Activated CD8-positive, alpha-beta memory T cell treated with anti-CD3 and anti-CD28 coated beads for 24 hours (primary cell): Measurements from ENCODE around the gene ARHGAP24.

Source experiments
- DNase-seq: peaks from one replicate; pipeline ENCODE4 v3.0.0-alpha.2; 2020

The ARHGAP24 gene

DNA sequence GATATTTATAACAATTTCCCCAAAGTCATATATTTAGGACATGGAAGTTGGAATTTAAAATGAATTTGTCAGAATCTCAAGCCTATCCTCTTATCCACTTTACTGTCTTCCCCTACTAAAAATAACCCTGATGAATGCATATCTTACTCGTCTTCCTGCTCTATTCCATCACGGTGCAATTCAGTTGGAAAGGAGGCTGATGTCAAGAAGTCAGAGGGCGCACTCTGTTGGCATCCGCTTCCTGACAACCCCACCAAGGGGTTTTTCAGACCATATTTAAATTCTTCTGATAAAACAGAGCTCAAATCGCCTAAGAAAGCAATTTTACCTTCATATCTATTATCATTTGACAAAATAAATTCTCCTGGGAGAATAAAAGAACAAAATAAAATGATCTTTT, 233.5 kb downstream of the ARHGAP24 start:
- DNase-seq = no peak

DNA sequence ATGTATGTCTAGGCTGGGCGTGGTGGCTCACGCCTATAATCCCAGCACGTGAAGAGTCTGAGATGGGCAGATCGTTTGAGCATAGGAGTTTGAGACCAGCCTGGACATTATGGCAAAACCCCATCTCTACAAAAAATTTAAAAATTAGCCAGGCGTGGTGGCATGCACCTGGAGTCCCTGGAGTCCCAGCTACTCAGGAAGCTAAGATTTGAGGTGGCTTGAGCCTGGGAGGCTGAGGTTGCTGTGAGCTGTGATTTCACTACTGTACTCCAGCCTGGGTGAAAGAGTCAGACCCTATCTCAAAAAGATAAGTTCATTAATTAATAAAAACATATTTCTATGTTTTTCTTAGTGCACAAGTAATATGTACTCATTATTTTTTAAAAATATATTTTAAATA, 238.1 kb downstream of the ARHGAP24 start:
- no peak for DNase-seq

DNA sequence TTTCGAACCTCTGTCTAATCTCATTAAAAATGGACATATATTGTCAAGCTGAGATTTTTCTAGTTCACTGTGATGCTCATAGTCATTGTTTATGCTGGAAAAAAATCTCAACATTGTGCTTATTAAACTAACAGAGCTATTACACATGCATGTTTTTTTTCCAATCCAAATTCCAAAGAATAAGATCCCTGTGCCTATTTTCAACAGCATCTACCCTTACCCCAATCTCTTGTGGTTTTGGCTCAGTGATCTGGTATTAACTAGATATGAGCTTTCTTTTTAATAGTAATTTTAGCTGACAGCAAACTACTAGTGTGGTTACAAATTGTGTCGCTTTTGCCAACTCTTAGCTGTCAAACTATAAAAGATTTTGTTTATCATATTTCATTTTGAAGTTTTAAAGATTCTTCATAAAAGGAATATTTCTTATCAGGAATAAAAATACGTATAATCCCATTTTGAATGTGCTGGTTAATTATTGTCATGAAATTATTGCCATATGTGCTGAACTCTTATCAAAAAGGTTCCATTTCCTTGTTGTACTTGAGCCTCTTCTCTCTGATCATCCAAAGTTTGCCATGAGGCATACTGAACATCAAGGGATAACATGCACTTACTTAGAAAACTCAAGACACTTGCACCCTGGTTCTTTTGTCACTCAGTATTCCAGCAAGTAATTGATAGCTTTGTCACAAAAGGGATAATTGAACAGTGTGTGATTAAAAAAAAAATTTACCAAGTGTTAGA, 241.2 kb downstream of the ARHGAP24 start:
- no peak for DNase-seq

DNA sequence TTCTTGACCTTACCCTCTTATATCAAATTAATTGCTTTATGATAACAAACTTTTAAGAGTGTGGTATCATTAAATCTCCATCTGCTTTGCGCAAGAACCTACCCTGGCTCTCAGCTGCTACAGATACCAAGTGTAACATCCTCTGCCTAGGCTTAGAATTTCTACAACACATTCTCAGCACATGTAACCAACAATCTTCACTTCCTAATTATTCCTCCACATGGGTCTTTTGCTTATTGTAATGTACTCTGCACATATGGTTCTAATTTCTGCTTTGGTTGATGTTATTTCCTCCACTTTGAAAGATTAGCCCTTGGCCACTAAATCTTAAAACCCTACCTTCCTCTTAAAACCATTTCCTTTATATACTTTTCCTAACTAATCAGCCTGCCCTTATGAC, 242.4 kb downstream of the ARHGAP24 start:
- no peak for DNase-seq

DNA sequence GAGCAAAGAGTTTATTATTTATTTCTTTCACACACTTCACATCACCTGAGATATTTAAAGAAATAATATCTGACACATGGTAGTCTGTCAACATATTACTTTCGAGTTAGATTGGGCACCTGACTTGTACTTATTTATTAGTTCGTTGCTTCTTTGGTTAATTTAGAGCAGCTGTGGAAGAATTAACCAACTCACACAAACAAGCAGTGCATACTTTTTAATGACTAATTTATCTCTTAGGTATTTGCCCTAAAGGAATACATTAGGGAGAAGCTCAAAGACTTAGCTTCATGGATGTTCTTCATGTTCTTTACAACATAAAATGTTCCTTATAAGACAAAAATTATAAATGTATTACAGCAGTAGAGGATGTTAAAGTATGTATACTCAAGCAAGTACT, 242.9 kb downstream of the ARHGAP24 start:
- no peak for DNase-seq

DNA sequence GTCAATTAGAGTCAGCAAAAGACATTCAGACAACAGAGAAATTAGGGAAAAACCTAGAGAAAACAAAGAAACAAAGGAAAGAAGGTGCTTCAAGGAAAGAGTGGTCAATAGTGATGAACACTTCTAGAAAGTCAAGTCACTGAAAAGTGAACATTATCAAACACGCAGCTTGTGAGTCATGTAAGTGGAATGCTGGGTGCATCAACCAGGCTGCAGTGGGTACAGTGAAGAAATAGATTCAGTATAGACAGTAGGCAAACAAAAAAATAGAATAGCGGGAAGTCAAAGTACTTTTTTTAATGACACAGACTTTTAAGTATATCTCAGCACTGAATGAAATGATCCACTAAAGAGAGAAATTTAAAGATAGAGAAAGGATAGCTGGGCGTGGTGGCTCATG, 245.8 kb downstream of the ARHGAP24 start:
- no peak for DNase-seq

DNA sequence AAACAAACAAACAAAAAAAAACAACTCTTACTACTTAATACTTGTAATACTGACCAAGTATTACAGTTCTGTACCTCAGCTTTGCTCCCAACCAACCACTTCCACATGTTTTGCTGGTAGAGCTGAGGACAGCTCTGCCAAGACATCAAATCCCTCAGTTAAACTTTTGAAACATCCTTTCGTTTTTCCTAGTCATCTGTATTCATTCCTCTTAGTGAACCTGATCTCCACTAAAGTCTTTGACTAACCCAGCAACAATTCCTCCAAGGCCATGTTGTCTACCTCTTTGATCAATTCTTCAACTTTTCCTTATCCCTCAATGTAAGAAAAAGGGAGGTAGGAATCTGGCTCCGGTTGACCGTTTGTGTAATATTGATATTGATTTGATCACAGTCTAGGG, 247.5 kb downstream of the ARHGAP24 start:
- no peak for DNase-seq

DNA sequence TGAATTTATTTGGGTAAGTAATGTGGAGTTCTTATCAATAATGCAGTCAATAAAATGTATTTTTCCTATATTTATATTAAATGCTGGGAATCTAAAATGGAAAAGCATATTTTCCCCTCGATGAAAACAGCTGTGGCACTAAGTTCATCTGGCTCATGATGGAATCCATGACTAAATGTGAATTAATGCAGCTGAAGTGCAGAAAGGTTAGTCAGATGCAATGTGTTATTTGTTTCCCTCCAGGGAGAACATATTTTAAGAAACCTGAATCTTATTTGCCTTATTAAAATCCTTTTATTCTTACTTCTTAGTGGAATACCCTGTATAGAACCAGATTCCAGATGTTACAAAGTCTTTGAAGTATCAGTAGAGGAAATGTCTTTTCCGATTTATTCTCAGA, 247.9 kb downstream of the ARHGAP24 start:
- DNase-seq = no peak

DNA sequence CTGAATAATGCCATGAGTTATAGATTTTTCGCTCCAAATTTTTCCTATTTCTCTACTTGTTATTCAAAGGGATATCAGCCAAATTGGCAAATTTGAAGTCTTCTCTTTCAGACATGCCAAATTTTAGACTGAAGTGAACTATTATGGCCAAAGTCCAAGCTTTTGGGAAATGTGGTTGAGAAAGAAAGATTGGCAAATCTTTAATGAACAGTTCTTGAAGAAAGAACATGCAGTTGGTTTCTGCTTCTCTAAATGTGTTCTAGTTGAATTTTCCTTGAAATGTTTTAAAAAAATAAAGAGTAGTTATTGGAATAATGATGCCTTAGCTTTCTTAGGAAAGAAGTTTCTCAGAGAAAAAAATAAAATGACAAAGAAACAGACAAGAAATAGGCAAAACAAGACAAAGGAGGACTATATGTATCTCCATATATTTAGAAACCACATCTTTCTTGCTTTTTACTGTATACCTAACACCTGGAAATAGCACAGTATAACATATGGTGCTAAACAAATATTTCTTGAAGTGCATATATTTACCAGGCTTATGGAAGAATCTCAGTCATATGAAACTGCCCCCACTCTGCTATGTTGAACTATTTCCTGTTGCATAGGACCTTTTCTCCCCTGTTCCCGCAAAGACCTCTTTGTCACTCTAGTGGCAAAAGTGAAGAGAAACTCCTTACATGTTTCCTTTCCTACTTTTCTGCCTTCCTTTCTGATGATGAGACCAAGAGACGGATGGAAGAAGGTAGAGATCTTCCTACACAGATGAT, 250.0 kb downstream of the ARHGAP24 start:
- DNase-seq = no peak

DNA sequence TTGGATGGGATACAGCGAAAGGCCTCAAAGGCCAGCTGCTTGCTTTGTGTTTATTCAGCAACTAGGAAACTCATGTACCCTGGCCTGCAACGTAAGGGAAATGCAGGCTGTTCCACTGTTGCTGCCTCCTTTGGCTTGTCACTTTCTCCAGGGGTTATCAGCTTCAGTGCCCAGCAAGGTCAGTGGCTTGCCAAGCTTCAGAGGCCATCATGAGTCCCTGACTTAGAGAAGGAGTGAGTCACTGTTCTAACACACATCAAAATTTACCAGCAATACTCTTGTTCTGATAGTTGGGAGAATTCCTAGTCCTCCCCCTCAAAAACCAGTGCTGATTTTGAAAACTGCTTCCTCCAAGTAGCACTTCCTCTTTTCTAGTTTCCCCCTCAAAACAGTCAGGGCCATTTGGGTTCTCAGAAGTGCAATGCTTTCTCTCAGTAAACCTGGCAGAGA, 250.8 kb downstream of the ARHGAP24 start:
- no peak for DNase-seq

DNA sequence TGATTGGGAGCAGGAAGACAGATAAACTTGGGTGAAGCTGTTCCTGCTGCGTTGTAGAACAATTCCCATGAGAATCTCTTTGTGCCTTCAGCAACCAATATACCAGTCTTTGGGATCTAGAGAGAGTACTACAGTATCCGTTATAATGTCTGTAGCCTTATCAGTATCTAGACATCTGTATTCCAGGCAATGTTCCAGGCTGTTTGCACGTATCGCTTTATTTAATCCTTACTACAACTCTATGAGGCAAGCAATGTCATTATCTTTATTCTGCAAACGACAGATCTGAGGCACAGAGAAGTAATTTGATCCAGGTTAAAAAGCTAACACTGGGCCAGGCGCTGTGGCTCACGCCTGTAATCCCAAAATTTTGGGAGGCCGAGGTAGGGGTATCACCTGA, 251.6 kb downstream of the ARHGAP24 start:
- no peak for DNase-seq

DNA sequence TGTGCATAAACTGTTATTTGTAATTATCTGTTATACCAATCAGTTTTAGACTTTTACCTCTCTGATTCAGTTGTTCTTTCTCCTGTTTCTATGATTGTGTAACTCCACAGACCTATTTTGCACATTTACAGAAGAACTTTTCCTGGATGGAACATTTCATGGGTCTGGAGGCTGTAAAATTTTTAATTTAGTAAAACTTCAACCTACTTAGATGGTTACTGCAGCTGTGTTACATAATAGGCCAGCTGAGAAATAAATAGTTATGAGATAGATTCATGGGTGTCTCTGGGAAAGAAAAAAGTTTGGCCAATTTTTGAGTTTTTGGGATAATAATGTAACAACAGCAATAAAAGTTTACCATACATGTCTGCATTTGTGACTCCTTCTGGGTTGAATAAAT, 253.5 kb downstream of the ARHGAP24 start:
- no peak for DNase-seq

DNA sequence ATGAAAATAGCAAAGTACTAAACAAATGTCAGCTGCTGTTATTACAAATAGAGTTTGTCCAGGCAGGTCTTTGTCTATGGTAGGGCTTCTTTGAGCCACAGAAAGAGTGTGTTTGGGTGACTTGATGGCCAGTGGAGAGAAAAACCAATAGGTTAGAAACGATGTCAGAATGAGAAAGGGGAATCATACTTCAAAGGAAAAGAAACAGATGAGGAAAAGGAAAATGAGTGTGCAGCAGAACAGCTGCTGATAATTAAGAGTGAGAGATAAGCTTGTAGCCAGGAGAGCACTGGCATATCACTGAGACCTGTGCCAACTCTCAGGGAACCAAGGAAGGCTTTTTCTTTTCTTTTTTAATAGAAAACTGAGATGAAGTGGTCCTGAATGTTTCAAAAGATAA, 257.2 kb downstream of the ARHGAP24 start:
- no peak for DNase-seq

DNA sequence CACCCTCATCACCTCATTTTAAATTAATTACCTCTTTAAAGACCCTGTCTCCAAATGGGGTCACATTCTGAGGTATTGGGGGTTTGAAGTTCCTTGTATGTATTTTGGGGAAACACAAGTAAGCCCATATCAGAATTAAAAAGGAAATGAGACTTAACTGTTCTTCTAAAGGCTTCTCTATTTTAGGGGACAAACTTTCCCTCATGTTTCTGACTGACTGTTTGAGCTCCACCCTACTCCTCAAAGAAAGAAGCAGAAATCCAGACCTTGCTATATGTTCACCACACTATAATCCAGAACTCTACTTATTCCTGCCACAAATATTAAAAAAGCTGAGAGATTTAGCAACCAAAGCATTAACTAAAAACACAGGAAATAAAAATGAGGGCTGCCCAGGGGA, 258.8 kb downstream of the ARHGAP24 start:
- DNase-seq = no peak

DNA sequence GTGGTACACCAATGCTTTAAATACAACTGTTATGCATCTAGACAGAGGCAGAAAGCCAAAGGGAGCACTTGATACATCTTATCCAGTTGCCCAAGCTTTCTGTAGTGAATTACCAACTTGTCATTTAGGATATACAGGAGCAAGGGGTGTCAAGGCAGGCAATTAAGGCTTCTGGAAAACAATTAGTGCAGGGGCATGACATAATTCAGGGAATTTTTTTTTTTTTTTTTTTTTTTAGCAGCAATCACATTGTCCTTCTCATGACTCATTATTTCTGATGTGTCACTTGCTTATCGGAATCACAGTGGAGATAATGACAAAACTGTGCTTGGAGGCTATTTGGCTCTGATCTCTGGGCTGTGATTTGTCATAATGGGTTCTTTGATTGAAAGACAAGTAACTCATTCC, 259.5 kb downstream of the ARHGAP24 start:
- no peak for DNase-seq

DNA sequence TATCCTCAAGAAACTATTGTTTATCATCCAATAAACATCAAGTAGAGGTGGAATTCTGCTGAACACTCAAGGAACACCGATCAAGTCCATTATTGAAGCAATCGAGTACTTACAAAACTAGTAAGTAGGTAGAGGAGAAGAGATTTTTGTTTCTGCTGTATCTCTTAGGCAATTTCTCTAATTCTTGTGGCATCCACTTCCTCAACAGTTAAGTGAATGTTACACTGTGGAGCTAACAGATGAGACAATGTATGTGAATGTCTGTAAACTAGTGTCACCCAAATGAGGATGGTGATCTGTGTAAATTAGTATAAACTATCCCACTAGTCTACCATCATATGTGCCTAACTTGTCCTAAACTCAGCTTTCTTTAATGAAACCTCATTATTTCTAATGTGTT, 261.6 kb downstream of the ARHGAP24 start:
- no peak for DNase-seq

DNA sequence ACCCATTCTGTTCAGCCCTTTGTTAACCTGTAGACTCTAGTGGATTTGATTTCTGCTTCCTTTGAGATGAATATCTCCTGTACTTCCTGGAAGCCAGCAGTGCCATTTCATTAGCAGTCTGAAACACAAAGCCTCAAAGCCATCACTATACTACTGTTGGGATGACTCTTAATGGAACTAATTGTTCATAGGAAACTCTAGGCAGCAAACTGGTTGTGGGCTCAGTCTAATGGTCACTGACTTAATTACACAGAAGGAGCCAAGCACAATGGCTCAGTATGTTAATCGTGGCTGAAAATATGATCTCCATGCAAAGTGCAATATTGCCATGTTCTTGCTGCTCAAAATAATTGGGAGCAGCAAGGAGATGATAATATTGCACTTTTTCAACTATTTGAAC, 262.3 kb downstream of the ARHGAP24 start:
- DNase-seq = no peak

DNA sequence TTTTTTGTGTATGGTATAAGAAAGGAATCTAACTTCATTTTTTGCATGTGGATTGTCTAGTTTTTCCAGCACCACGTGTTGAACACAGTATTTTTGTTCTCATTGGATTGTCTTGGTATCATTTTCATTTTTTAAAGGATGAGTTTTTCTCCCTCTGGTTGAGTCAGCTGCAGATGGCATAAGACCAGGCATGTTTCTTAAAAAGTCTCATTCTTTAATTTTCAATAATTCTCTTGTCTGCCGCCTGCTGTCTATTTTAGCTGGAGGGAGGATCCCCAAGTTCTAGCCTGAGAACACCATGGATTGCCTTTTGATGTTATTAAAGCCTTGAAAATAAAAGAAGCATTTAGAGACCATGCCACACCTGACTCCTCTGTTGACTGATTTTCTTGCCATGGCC, 263.8 kb downstream of the ARHGAP24 start:
- DNase-seq = no peak

DNA sequence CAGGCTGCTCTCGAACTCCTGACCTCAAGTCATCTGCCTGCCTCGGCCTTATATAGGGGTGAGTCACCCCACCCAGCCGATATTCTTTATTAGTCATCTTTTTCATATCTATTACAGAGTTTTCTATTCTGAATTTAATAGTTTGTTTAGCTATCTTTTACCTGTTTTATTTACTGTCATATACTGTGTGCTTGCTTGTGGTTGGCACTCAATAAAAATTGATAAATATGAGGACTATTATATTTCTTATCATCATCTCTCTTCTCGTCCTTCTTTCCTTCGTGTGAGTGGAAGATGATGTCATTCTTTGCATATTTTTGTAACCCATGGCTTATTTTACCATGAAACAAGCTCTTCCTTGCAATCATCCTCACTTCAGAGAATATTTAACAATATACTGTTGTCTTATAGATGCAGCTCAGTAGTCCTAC, 265.5 kb downstream of the ARHGAP24 start:
- no peak for DNase-seq

DNA sequence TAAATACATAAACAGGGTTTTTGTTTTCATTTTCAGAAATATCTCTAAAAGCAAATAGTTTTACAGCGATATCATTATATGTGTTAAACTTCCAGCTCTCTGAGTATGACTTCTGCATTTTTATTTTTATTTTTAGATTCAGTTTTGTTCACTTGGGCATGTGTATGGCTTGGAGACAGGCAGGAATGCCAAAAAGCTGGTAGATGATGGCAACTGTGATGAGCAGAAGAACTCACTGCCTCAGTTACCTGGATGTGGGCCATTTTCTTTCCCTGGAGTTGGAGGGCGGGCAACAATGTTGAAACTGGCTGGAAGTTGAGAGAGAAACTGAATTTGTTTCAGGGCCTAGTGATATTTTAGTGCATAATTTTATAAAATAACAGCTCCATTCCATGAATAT, 266.4 kb downstream of the ARHGAP24 start:
- no peak for DNase-seq

DNA sequence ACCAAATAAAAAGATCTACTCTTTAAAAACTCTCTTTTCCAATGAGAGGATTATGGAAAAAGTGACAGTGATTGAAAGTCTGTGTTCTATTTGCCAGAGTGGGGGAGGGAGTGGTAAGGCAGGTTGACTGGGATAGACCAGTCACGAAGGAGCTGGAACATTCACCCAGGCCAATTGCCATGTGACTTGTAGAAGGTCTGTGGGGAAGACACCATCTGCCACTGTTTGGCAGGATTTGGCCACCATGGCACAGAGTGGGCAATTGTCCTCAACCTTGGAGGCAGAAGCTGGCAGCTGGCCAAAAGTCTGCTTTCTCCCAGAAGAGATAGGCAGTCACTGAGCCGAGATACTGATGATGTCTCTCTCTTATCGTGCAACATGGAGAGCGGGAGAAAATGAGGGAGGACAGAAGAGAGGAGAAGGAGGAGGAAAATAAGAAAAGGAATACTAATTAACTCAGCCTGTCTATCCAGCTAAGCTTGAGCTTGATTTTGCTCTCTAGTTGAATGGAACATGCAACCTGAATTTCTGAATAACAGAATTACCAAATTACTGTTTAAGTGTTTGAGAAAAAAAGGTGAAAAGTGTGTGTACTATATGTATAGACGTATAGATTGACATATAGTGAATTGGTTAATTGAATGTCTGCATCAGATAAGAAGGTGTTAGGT, 267.1 kb downstream of the ARHGAP24 start:
- DNase-seq = no peak

DNA sequence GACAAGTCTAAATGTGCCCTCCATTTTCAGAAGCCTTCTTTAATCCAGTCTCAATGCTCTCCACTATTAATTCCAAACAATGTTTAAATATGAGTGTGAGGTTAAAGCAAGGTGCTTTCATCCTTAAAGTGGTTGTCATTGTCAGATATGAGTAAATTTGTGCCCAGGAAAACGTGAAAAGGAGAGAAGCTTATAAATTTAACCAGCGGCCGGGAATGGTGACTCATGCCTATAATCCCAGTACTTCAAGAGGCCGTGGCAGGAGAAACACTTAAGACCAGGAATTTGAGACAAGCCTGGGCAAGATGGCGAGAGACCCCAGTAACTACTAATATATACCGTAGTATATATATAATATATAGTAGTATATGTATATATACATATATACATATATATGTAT, 270.0 kb downstream of the ARHGAP24 start:
- DNase-seq = no peak

DNA sequence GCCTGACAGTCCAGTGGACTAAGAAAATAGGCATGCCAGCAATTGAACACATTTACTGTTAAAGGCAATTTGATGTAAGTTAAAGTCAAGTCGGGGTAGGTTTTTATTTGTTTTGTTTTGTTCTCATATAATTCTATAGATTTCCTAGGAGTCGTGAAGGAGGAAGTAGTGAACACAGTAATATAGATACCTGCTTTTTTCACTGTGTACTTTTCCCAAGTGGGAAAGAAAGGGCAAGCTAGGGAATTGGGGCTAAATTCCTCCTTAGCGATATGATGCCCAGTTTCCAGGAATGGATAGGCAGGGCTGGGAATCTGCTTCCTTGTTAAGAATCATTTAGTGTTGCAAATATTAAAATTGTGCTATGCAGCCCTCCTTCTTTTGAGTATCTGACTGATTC, 271.0 kb downstream of the ARHGAP24 start:
- DNase-seq = no peak

DNA sequence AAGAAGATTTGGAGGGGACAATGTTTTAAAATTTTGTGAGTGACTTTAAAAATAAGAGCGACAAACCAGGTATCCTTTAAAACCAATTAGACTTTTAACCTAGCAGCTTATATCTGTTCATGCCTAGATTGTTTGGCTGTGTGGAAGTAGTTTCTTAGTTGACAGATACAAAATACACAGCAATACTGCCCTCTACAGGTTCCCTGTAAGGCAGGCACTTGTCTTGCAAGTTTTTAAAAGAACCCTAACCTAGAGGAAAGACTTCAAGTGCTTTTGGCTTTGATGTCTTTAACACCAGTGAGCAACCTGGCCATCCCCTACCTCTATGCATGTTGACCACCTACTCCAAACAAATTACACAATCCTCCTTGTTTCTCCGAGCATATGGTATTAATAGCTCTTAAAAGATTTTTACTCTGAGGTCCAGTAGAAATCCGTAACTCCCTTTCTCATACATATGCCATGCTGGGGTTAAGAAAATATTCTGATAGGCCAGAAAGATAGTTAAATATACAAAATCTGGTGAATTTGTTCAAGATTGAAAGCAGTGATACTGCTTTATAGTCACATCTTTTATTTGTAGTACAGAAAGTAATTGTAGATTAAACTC, 273.0 kb downstream of the ARHGAP24 start:
- DNase-seq = no peak
